Activated CD4-positive, alpha-beta T cell treated with anti-CD3 and anti-CD28 coated beads for 36 hours (primary cell): ENCODE measurements around the gene KIF7. TPM values are rescaled to one million over a fixed set of nuclear protein-coding genes. Genes with fewer than 3 reads are reported as not detected.

Experiments used
- ATAC-seq: fragments of 200-7000 bp; cut with Tn5 transposase; one replicate; pipeline ENCODE4 v1.10.0; 2021; ENCODE audit warnings: mild to moderate bottlenecking, moderate library complexity
- CTCF ChIA-PET: fragments of 350-600 bp; sonication (Branson Sonifier 250); formaldehyde crosslinking; loops from one replicate; lab custom pipeline; 2021; ENCODE audit warnings: antibody characterized with exemption; lab: Charles Lee
- POLR2A ChIA-PET: fragments of 350-600 bp; sonication (Branson Sonifier 250); formaldehyde crosslinking; loops from one replicate; lab custom pipeline; 2021; ENCODE audit warnings: antibody characterized with exemption, inconsistent platforms; lab: Charles Lee
- DNase-seq: peaks from one replicate; pipeline ENCODE4 v3.0.0-alpha.2; 2020
- H3K27ac Mint-ChIP-seq: one replicate; pipeline ENCODE4 v1.8.0; 2021; ENCODE audit warnings: mixed read lengths
- H3K27me3 Mint-ChIP-seq: one replicate; pipeline ENCODE4 v1.8.0; 2021; ENCODE audit warnings: mixed read lengths
- H3K36me3 Mint-ChIP-seq: one replicate; pipeline ENCODE4 v1.8.0; 2021; ENCODE audit warnings: low read depth, mixed read lengths
- H3K4me1 Mint-ChIP-seq: one replicate; pipeline ENCODE4 v1.8.0; 2021; ENCODE audit warnings: mixed read lengths
- H3K4me3 Mint-ChIP-seq: one replicate; pipeline ENCODE4 v1.8.0; 2021; ENCODE audit warnings: mild to moderate bottlenecking, moderate library complexity, mixed read lengths
- H3K9me3 Mint-ChIP-seq: one replicate; pipeline ENCODE4 v1.8.0; 2021; ENCODE audit warnings: low read depth, mixed read lengths
- intact Hi-C, 2 experiments: fragments of 100-400 bp; cut with DNase I in 1 of 2; cut with micrococcal nuclease in 1 of 2; formaldehyde crosslinking; loops; one replicate each; pipeline versions ENCODE4 v1.14.2 to v1.15.1; 2022 to 2024; cut with DNase I, micrococcal nuclease
- total RNA-seq, 2 experiments: library from RNA; stranded (reverse); gene quantifications; one replicate each; pipeline ENCODE4 v1.2.3, GENCODE V29; 2021

The KIF7 gene
- total RNA-seq, 2 experiments from 2014 or later: 2.1 to 2.3 TPM

GRCh38 chr15:89645680-89646079, 9.6 kb downstream of the KIF7 start:
- Mint-ChIP-seq H3K36me3 (no peaks in the 10 kb centered on the region), H3K4me1 (no peaks in the 10 kb centered on the region), H3K27ac (no peak overlapping the region), H3K4me3 (no peak overlapping the region), H3K27me3 (peaks cover 4% of the 10 kb centered on the region), H3K9me3 (no peaks in the 10 kb centered on the region)
- ChIA-PET CTCF (interaction anchor here (0.6 to 1.0 kb wide), 3 partner anchors 22 to 60 kb away, joined by 3 to 4 read pairs (median 4); no protein-coding TSS in a partner anchor), POLR2A (no interaction called here)
- intact Hi-C loops: no loop called here
- ATAC-seq: no peak
- no peak for DNase-seq

DNA sequence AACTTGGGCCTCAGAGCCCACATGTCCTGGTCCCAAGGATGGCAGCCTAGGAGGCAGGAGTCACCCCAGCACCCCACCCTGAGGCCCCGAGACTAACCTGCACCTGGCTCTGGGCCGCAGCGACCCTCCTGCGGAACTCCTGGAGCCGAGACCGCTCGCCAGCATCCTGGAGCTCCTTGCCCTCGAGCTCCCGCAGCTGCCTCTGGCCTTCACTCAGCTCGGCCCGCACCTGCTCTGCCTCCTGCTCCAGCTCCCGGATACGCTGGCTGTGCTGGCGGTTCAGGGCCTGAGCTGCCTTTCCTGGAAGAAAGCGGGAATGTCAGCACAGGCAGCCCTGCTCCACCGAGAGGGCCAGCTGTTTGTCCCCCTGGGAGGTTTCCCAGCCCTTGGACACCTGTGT, 13.2 kb downstream of the KIF7 start:
- DNase-seq (no peak), ATAC-seq (no peak)
- H3K36me3 Mint-ChIP-seq: no peaks in the 10 kb centered on the region
- no peaks in the 10 kb centered on the region for H3K9me3 Mint-ChIP-seq
- H3K27me3 Mint-ChIP-seq: peaks cover 2% of the 10 kb centered on the region
- ChIA-PET POLR2A (no interaction called here), CTCF (no interaction called here)
- no peak overlapping the region for H3K27ac Mint-ChIP-seq
- intact Hi-C loops: no loop called here
- H3K4me1 Mint-ChIP-seq: no peaks in the 10 kb centered on the region
- H3K4me3 Mint-ChIP-seq: no peak overlapping the region

- ChIA-PET CTCF (no interaction called here), POLR2A (no interaction called here)
- DNase-seq (no peak), ATAC-seq (no peak)
- Mint-ChIP-seq H3K27me3 (no peaks in the 10 kb centered on the region), H3K36me3 (no peaks in the 10 kb centered on the region), H3K9me3 (no peaks in the 10 kb centered on the region), H3K4me1 (no peaks in the 10 kb centered on the region), H3K4me3 (no peak overlapping the region), H3K27ac (no peak overlapping the region)
- intact Hi-C loops: no loop called here
These were observed 14.2 kb downstream of the KIF7 start for GRCh38 chr15:89641053-89641452.

DNA sequence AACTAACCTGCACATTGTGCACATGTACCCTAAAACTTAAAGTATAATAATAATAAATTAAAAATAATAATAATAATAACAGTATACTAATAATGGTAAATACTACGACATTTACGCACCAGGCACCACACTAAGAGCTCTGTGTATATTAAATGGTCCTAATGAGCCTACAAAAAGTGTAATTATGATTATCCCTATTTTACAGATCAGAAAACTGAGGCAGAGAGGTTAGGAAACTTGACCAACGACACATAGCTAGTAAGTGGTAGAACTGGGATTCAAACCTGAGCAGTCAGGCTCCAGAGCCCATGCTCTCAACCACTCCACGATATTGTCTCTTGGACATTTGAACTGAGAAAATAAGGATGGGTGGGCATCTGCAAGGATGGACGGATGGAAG, 15.0 kb downstream of the KIF7 start:
- CTCF ChIA-PET: no interaction called here
- intact Hi-C loops: no loop called here
- Mint-ChIP-seq H3K27me3 (no peaks in the 10 kb centered on the region), H3K4me1 (no peaks in the 10 kb centered on the region), H3K36me3 (peaks cover 1% of the 10 kb centered on the region), H3K27ac (no peak overlapping the region), H3K9me3 (peaks cover 2% of the 10 kb centered on the region), H3K4me3 (no peak overlapping the region)
- DNase-seq: no peak
- no peak for ATAC-seq
- POLR2A ChIA-PET: no interaction called here

DNA sequence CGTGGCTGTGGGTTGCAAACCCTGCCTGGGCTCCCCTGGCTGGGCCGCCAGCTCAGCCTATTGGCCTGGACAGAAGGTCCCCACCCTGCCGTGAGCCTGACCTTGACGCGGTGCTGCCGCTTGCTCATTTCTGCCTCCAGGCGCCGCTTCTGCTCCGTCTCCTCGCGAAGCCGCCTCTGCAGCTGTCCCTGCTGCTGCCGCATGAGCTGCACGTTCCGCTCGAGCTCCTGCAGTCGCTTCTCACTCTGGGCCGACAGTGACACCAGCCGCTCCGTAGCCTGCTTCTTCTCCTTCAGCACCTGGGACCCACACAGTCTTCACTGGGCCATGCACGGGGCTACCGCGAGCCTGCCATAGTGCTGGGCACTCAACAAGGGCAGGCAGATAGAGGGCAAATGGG, 21.7 kb downstream of the KIF7 start:
- H3K4me3 Mint-ChIP-seq: no peak overlapping the region
- H3K27ac Mint-ChIP-seq: no peak overlapping the region
- intact Hi-C loops: no loop called here
- DNase-seq (no peak), ATAC-seq (no peak)
- no peaks in the 10 kb centered on the region for H3K4me1 Mint-ChIP-seq
- ChIA-PET CTCF (no interaction called here), POLR2A (no interaction called here)
- H3K36me3 Mint-ChIP-seq: peaks cover 27% of the 10 kb centered on the region
- peaks cover 2% of the 10 kb centered on the region for H3K9me3 Mint-ChIP-seq
- no peaks in the 10 kb centered on the region for H3K27me3 Mint-ChIP-seq

GRCh38 chr15:89632563-89633430, 22.5 kb downstream of the KIF7 start:
- no peak overlapping the region for H3K27ac Mint-ChIP-seq
- no peaks in the 10 kb centered on the region for H3K27me3 Mint-ChIP-seq
- no peak for ATAC-seq
- DNase-seq: no peak
- ChIA-PET POLR2A (no interaction called here), CTCF (no interaction called here)
- H3K4me1 Mint-ChIP-seq: no peaks in the 10 kb centered on the region
- no peak overlapping the region for H3K4me3 Mint-ChIP-seq
- H3K9me3 Mint-ChIP-seq: peaks cover 2% of the 10 kb centered on the region
- H3K36me3 Mint-ChIP-seq: peaks cover 32% of the 10 kb centered on the region
- intact Hi-C loops: no loop called here

GRCh38 chr15:89631902-89632264, 23.4 kb downstream of the KIF7 start:
- no peak for DNase-seq
- POLR2A ChIA-PET: no interaction called here
- peak; percentile 10 for ATAC-seq
- Mint-ChIP-seq H3K4me3 (no peak overlapping the region), H3K9me3 (peaks cover 2% of the 10 kb centered on the region), H3K27ac (no peak overlapping the region), H3K36me3 (peaks cover 41% of the 10 kb centered on the region), H3K4me1 (no peaks in the 10 kb centered on the region), H3K27me3 (no peaks in the 10 kb centered on the region)
- intact Hi-C loops: no loop called here
- CTCF ChIA-PET: no interaction called here

- Mint-ChIP-seq H3K27ac (no peak overlapping the region), H3K36me3 (peaks cover 45% of the 10 kb centered on the region), H3K27me3 (no peaks in the 10 kb centered on the region), H3K4me3 (no peak overlapping the region), H3K9me3 (peaks cover 2% of the 10 kb centered on the region), H3K4me1 (no peaks in the 10 kb centered on the region)
- peak; percentile 52 for ATAC-seq
- POLR2A ChIA-PET: no interaction called here
- intact Hi-C loops: no loop called here
- no peak for DNase-seq
- CTCF ChIA-PET: no interaction called here
These were observed 24.0 kb downstream of the KIF7 start for GRCh38 chr15:89630974-89631901.

- Mint-ChIP-seq H3K27me3 (no peaks in the 10 kb centered on the region), H3K36me3 (peaks cover 52% of the 10 kb centered on the region), H3K27ac (no peak overlapping the region), H3K4me1 (no peaks in the 10 kb centered on the region), H3K9me3 (peaks cover under 1% of the 10 kb centered on the region), H3K4me3 (no peak overlapping the region)
- POLR2A ChIA-PET: no interaction called here
- ATAC-seq: no peak
- CTCF ChIA-PET: no interaction called here
- DNase-seq: no peak
- intact Hi-C loops: no loop called here
These were observed 25.0 kb downstream of the KIF7 start for GRCh38 chr15:89630260-89630659.

GRCh38 chr15:89629829-89630228, 25.4 kb downstream of the KIF7 start:
- Mint-ChIP-seq H3K4me1 (no peaks in the 10 kb centered on the region), H3K4me3 (no peak overlapping the region), H3K36me3 (peaks cover 55% of the 10 kb centered on the region), H3K27ac (no peak overlapping the region), H3K9me3 (no peaks in the 10 kb centered on the region), H3K27me3 (no peaks in the 10 kb centered on the region)
- intact Hi-C loops: no loop called here
- DNase-seq: no peak
- CTCF ChIA-PET: no interaction called here
- no peak for ATAC-seq
- POLR2A ChIA-PET: no interaction called here

DNA sequence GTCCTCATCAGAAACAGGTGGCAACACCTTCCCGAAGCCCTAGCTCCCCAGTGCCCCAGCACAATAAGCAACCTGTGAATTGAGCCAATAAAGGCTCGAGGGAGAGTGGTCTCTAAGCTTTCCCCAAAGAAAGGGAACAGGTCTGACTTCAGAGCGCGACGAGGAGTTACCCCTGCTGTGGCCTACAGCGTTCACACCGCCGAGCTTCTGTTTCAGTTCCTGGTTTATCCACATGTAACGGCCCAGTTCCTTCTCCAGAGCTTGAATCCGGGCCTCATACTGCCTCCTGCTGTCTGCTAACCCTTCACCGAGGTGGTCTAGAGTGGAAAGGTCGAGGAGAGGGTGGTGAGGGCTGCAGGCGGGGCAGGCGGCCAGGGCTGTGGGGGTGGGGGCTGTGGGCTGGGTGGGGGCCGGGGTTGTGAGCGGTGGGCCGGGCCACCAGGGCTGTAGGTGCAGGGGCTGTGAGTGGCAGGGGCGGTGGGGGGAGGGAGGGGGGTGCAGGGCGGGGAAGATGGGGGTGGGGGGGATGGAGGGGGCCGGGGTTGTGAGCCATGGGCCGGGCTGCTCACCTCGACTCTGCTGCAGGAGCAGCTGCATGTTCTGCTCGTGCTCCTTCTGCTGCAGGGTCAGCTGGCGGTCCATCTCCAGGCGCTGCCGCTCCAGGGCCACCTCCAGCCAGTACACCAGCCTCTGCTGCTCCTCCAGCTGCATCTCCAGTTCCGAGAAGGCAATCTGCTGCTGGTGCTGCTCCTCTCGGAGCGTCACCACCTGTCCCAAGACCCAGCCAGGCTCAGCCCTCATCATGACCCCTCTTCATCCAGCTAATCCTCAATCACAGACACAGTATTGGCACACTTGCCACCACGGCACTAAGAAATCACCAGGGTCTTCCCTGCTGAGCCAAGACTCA, 26.2 kb downstream of the KIF7 start:
- H3K36me3 Mint-ChIP-seq: peaks cover 63% of the 10 kb centered on the region
- no peaks in the 10 kb centered on the region for H3K27me3 Mint-ChIP-seq
- no peak for DNase-seq
- no peak overlapping the region for H3K4me3 Mint-ChIP-seq
- H3K4me1 Mint-ChIP-seq: no peaks in the 10 kb centered on the region
- no peaks in the 10 kb centered on the region for H3K9me3 Mint-ChIP-seq
- H3K27ac Mint-ChIP-seq: no peak overlapping the region
- intact Hi-C loops: no loop called here
- ChIA-PET CTCF (interaction anchor here (0.6 kb wide), 1 partner anchor 42 kb away, joined by 4 read pairs; no protein-coding TSS in a partner anchor), POLR2A (no interaction called here)
- ATAC-seq: no peak
